GM03348 (cell line): Measurements from ENCODE around the gene MTNR1A.
"Not testable (repeated sequence)": the region's sequence is repeated elsewhere in the genome, so short reads cannot be mapped to it uniquely, and the experiment has no call there.

ENCODE experiments used
- DNase-seq: peaks from one replicate; pipeline ENCODE4 v3.0.0; 2012; ENCODE audit warnings: low spot score

The MTNR1A gene

DNA sequence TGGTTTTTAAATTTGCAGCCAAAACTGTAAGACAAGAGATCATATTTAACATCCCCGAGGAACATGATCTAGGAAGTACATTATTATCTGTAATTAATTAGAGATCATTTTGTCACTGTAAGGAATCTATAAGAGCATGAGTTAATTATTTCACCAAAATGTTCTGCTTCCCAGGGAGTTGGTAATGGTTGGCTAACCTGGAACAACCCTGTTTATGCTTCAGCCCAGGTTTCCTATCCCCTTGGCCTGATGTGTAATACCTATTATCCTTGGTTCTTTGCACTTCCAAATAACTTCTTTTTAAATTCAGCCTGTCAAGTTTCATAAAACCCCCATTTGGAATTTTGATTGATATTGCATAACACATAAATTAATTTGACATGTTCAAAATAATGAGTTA, 6.4 kb upstream of the MTNR1A start:
- no peak for DNase-seq

DNA sequence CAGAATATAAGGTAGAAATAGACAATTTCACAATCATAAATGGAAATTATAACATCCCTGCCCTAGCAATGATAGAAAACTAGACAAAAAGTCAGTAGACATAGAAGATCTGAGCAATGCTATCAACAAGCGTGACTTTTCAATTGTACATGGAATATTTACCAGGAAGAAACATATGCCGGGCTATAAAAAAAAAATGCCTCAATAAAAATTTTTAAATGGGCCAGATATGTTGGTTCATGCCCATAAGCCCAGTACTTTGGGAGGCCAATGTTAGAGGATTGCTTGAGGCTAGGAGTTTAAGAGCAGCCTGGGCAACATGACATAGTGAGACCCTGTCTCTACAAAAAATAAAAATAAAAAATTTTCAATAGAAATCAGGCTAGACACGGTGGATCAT, 5.3 kb upstream of the MTNR1A start:
- no peak for DNase-seq

DNA sequence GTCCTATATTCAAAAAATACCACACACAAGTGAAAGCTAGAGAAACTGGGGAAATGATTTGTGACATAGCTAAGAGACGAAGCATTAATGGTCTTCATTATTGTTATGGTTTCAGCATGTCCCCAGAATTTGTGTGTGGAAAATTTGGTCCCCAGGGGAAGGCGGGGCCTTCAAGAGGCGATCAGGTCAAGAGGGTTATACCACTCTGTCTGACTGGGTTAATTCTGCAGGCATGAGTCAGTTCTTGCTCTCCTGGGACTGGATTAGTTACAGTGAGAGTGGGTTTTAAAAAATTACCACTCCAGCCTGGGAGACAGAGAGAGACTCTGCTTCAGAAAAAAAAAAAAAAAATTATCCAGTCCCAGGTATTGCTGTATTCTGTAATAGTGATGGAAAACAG, 2.1 kb upstream of the MTNR1A start:
- peak; percentile 45 for DNase-seq

DNA sequence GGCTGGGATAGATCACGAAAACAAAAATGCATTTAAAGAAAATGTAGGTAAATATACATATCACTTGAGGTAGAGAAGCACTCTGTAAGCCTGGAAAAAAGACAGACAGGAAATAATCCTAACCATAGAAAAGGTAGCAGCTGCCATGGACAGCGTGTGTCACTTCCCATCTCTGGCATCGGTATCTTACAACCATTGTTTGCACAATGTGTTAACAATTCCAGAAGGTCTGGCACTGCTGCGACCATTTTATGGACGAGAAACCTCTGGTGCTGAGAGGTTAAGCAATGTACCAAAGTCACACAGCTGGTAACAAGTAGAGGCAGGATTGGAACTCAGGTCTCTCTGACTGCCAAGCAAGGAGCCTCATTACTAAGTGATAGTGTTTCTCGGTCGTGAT, 1.7 kb upstream of the MTNR1A start:
- no peak for DNase-seq

DNA sequence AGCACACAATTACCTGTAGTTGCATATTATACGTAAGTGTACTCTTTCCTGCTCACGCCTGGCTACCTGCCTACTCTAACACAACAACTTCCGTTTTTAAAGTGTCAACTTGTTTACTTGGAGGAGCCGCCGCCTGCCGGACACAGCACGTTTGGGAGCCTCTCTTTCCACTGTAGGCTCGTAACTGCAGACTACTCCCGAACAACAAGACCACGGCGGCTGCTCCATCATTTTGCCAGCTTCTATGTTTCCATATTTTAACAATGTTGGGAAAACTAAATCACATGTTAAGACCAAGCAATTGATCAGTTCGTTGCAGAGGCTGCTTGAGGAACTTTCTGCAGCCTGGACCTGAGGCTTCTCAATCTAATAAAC, 841 bp downstream of the MTNR1A start:
- DNase-seq, result peak; percentile 26

DNA sequence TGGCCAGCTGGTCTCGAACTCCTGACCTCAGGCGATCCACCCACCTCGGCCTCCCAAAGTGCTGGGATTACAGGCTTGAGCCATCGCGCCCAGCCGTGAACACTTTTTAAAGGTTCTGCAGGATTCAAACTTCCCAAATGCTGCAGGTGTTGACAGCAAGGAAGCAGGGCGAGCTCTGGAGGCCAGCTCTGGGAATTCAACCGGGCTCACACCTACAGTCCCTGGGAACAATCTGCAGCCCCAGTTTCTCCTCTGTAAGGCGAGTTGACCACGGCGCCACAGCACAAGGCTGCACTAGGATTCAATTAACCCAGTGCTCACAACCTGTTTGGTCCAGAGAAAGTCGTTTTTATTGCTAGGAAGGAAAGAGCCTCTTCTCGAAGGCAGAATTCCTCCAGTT, 1.6 kb downstream of the MTNR1A start:
- no peak for DNase-seq

DNA sequence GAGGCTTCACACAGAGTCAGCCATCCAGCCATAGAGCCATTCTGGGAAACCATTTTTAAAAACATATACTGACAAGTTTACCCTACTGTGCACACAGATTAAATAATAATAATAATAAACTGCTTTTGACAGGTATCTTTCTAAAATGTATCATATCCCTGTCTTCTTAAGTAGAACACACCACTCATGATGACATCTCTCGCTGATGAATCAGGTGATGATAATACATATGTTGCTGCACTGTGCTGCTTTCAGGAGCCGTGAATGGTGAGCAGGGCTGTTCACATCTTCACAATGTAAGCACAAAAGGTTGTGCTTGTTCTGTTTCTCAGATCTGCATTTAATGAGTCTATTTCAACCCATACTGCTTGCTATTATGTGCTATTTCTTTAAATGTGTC, 3.5 kb downstream of the MTNR1A start:
- DNase-seq, result no peak

DNA sequence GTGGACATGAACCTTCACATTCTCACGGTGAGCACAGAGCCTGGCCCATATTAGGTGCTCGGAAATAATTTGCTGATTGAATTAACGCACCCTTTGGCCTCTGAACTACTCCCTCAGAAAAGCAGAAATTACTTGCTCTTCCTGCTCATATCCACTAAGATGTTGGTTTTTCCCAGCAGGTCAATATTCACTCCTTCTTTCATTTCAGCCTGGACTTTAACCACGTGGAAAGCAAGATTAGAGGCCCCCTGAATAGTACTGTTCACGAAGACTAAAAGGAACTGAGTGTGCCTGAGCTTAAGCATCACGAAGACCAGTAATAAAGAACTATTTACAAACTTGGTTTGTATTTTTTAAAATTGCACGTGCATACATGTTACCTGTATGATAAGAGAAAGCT, 9.9 kb downstream of the MTNR1A start:
- no peak for DNase-seq

DNA sequence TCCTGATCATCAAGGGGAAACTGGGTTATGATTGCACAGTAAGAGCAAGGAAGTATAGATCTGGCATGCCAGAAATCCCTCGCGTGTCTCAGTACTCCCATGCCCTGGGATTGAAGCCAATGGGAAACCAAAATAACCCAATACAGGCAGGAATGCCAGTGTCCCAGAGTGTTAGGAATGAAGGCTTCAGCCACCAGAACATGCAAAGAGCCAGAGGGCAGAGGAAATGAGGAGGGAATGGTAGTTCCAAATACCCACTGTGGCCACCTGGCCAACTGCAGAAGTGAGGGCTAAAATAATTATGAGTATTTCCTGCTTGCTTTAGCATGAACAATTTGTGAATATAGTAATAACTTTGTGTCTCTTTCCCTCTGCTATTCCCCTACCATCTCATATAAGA, 12.2 kb downstream of the MTNR1A start:
- DNase-seq, result no peak

DNA sequence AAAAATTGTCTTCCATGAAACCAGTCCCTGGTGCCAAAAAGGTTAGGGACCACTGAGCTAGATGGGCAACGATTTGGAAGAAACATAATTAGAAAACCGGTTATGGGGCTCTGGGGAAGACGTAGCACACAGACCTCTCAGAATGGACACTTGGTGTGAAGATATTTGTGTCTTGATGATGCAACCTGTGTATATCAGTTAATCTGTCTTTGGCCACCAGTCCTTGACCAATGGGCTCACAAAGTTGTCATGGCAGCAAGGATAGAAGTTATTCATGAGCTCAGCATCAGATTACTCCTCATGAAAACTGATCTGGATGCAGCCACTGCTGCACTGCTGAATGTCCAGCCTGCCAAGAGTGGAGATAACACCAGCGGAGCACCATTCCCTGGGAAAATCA, 13.6 kb downstream of the MTNR1A start:
- no peak for DNase-seq

DNA sequence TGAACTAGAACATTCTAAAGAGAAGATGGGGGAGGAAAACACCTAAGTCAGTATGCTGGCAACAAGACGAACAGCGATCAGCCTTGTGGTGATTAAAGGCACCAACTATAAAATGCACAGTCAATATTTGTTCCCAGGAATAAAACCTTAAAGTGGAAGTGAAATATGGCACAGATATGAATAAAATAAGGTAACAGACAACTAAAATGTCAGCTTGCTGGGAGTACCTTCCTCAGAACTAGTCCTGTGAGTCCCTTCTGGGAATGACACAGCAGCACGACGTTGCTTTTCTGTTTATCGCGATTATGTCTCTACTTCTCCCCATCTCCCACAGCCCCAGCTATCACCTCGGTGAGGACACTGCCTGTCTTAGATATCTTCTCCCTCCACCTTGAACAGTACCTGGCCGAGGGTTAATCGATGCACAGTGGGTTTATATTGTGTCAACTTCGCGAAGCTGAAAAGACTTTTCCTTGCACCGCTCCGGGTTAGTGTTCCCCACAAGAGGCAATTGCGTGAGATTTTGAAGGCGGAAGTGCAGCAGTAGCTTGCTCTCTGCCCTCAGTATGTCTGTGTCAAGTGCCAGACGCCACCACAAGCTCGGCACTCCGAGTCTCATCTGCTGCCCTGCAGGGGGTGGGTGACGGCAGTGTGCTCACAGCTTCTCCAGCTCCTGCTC, 17.4 kb downstream of the MTNR1A start:
- DNase-seq, result no peak

DNA sequence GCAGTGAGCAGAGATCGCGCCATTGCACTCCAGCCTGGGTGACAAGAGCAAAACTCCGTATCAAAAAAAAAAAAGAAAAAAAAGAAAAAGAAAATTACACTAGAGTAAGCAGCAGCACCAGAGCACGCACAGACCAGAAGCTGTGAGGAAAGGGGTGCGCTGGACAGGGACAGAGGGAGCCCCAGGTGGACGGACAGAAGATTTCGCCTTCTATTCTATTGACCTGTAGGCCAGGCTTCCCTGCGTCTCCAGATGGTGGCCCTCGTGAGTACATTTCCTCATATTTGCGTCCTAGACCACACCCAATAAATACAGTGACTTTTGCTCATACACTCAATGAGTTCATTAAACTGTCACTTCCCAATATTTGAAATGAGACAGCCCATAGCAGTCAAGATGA, 19.1 kb downstream of the MTNR1A start:
- no peak for DNase-seq

DNA sequence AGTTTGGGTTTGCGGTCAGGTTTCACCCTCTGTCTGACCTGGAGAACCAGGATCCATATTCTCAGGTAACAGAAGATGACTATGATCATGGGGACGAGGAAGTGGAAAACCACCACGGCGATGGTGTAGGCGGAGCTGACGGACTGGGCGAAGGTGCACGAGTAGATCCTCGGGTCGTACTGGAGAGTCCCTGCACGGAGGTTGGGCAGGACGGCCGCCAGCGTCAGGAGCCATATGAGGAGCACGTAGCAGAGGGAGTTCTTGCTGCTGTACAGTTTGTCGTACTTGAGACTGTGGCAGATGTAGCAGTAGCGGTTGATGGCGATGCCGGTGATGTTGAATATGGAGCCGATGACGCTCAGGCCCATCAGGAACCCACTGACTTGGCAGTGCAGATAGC, 21.3 kb downstream of the MTNR1A start:
- DNase-seq, result no peak

DNA sequence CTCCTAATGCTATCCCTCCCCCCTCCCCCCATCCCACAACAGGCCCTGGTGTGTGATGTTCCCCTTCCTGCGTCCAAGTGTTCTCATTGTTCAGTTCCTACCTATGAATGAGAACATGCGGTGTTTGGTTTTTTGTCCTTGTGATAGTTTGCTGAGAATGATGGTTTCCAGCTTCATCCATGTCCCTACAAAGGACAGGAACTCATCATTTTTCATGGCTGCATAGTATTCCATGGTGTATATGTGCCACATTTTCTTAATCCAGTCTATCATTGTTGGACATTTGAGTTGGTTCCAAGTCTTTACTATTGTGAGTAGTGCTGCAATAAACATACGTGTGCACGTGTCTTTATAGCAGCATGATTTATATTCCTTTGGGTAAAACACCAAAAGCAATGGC, 31.4 kb downstream of the MTNR1A start:
- DNase-seq, result not testable (repeated sequence)

DNA sequence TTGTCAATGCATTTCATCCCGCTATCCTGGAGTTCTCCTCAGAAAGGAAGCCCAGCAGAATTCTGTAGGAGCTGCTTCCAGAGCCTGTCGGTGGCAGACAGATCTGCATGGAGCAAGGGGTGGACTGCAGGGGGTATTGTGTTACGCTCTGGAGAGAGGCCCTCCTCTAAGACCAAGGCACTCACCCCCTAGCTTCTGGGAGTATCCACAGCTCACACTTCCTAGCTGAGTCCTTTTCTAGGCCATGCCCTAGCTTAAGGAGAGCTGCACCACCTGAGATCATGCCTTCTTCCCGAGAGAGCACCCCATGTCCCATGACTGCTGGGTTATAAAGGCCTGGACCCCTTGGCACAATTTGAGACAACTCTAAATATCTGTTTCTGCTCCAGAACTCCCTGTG, 39.1 kb downstream of the MTNR1A start:
- DNase-seq, result no peak

DNA sequence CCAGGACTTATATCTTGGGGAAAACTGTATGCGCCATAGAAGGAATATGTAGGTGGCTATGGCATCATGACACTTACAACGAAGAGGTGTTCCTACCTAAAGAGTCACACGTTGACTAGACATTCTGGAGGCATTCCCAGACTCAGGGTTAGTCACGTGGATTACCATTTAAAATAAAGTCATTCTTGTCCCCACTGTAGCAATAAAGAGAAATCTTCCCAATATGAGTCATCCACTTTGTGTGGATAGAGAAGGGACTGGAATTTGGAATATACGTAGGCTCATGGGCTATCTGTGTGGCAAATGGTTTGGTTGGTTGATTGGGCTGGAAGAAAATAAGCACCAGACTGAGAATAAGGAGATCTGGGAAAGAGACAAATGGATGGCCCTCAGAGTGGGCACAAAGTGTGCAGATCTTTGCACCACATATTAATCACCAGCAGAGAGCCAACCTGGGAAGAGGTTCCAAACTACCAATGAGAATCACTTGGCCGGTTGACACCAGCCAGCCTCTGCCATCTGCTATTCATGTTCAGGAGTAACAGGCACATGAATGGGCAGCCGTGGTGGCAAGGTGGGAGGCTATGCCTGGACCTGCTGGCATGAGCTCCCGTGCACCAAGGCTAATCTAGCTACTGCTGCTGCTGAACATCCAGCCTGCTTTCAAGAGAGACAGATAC, 41.0 kb downstream of the MTNR1A start:
- no peak for DNase-seq

DNA sequence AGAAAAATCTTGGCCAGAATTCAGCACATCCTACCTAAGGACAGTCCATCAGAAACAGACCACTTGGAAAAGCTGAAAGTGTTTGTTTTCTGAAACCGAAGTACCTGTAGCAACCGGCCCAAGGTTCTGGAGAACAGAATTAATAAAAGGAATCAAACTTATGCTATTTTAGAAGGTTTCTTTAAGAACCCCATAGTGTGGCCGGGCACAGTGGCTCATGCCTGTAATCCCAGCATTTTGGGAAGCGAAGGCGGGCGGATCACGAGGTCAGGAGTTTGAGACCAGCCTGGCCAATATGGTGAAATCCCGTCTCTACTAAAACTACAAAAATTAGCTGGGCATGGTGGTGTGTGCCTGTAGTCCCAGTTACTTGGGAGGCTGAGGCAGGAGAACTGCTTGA, 50.6 kb downstream of the MTNR1A start:
- DNase-seq, result not testable (repeated sequence)

DNA sequence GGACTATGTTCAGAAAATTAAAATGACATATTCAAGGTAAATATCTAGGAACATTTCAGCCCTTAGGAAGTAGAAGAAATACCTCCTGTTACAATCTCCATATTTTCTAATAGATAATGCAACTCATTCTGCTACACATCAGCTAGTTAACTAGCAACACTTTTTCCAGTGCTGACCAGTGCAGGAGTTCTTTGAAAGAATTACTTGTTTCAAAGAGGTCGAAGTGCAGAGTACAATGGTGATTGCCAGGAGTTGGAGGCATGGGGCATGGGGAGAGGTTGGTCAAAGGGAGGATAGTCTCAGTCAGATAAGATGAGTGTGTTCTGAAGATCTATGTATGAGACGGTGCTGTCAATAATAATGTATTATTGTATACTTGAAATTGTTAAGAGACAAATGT, 53.1 kb downstream of the MTNR1A start:
- no peak for DNase-seq

DNA sequence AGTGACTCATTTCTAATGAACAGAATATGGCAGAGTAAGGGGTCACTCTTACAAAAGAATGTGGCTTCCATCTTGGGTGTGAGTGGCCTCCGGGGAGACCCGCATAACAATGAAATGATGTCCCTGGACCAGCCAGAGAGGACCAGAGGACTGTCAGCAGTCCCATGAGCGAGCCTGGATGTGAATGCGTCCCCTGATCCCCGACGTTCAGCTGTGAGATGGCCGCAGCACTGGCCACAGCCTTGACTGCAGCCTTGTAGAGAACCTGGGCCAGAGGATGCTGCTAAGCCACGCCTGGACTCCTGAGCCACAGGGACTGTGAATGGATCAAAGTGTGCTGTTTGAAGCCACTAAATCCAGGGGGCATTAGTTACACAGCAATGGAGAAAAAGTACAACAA, 53.8 kb downstream of the MTNR1A start:
- no peak for DNase-seq

DNA sequence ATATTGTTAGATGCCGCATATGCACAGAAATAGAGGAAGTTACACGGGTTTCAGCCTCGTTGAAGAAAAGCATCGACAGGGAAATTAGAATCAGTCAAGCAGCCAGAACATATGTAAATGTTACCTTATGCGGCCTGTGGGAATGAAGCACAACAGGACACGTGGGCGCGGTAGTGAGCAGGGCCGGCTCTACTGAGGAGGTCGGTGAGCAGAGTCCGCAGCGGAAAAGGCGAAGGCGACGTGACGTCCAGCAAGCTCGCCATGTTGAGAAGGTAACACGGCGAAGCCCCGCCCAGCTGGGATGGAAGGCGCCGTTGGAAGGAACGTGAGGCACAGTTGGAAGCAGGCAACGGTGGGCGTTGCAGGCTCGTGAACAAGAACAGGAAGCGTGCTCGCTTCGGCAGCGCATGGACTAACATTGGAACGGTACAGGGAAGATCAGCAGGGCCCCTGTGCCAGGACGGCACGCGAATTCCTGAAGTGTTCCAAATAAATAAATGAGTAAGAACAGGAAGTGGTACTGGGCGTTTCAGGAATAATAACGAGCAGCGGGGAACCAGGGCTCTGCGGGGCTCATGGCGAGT, 54.6 kb downstream of the MTNR1A start:
- DNase-seq, result no peak

DNA sequence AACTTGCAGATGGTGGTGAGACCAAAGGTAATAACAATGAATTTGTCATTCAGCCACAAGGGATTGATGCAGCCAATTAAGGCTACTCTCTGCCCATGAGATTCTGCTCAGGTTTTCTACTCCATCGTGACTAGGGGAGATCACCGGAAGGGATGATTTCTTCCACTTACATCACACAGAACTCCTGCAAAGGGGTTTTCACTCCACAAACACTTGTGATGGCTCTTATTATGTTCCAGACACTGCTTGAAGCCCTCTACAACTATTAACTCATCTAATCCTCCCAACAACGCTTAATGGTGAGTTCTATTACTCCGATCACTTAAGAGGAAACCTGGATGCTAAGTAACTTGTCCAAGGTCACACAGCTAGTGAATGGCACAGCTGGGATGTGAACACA, 55.9 kb downstream of the MTNR1A start:
- no peak for DNase-seq

DNA sequence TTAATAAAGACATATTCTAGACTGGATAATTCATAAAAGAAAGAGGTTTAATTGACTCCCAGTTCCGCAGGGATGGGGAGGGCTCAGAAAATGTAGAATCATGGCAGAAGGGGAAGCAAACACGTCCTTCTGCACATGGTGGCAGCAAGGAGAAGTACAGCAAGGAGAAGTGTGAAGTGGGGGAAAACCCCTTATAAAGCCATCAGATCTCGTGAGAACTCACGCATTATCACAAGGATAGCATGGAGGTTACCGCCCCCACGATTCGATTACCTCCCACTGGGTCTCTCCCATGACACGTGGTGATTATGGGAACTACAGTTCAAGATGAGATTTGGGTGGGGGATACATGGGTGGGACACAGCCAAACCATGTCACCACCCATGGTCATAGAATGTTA, 58.3 kb downstream of the MTNR1A start:
- DNase-seq, result no peak

DNA sequence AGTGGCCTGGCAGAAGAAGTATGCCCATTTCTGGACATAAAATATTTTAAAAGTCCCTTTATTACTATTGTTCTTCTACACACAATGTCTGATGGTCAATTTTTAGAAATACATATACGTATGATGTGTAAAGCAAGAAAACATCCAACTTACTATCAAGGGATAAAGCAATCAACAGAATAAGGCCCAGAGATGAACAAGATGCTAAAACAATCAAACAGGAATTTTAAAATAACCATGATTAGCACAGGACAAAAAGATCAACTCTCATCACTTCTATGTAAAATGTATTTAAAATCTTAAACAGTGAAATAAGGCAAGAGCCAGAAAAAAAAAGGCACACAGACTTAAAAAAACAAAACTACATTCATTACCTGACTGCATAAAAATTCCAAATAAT, 60.9 kb downstream of the MTNR1A start:
- DNase-seq, result no peak

DNA sequence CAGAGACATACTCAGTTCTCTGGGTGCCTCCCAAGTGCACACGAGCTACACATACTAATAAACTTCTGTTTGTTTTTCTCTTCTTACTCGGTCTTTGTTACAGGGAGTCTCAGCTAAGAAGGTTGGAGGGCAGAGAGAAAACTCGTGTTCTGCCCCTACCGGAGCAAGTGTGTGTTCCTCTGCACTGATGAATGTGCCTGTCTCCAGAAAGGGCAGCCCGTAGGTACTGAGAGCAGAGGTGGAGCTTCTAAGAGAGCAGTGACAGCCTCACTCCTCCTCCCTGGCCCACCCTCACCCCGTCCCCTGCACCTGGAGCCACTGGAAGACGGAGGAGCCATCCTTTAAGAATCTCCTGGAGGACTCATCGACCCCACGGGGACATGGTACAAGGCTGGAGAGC, 67.6 kb downstream of the MTNR1A start:
- DNase-seq, result no peak
